ENCODE results near the gene MRE11. TPM values are rescaled to one million over a fixed set of nuclear protein-coding genes. Genes with fewer than 3 reads are reported as not detected.

Gene MRE11
- total and polyA plus RNA-seq, 9 of the 15 experiments (the other 6 are each of a cell fraction or from before 2014, with no cell fraction given): 18.3 to 45.2 (median 29.1) TPM

DNA sequence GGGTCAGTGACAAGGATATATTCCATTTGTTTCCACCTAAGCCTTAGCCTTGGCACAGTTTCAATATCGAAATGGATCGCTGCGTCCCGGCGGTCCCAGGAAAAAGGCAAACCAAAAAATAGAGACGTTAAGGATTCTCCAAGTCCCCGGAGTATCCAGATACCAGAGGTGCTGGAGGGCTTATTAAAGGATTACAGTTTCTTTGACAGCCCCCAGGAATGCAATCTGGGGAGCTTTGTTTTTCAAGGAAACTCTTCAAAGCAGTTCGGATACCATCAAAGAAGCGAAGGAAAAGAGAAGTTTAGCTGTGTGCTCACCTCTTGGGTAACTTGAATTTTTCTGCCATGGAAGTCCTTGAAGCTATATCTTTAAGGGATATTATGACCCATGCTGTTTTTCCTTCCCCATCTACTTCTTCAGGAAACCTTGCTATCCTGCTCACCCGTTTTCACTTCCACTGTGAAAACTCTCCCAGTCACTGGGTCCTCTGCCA, 91.8 kb downstream of the MRE11 start (continued):
- no peak for TF ChIP-seq ZBTB40 (IDR thresholded peaks at IDR 0.05)
- TF ChIP-seq ZBTB40 (CRISPR knock-in tag; IDR thresholded peaks at IDR 0.05): no peak
- no peak for TF ChIP-seq U2AF1 (optimal IDR thresholded peaks at IDR 0.05; ENCODE audit: low read depth, low read length)
- TF ChIP-seq, protein P1, sequence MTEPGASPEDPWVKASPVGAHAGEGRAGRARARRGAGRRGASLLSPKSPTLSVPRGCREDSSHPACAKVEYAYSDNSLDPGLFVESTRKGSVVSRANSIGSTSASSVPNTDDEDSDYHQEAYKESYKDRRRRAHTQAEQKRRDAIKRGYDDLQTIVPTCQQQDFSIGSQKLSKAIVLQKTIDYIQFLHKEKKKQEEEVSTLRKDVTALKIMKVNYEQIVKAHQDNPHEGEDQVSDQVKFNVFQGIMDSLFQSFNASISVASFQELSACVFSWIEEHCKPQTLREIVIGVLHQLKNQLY (CRISPR knock-in tag; conservative IDR thresholded peaks at IDR 0.05): no peak

Measured in K562 (cell line).